Measurements from ENCODE around the gene MUC4.
"Not testable (repeated sequence)": the region's sequence is repeated elsewhere in the genome, so short reads cannot be mapped to it uniquely, and the experiment has no call there.

MUC4 gene

GRCh38 chr3:195809796-195810454 lies 1.8 kb downstream of the MUC4 start:
- DNase-seq, result no peak

GRCh38 chr3:195809291-195809785 lies 2.4 kb downstream of the MUC4 start:
- no peak for DNase-seq

- no peak for DNase-seq
Measured at GRCh38 chr3:195808741-195809290, 2.9 kb downstream of the MUC4 start.

- DNase-seq, result no peak
Measured at GRCh38 chr3:195807681-195808121, 4.0 kb downstream of the MUC4 start.

GRCh38 chr3:195806916-195807231 lies 4.9 kb downstream of the MUC4 start:
- no peak for DNase-seq

GRCh38 chr3:195806211-195806915 lies 5.4 kb downstream of the MUC4 start:
- DNase-seq, result no peak

- not testable (repeated sequence) for DNase-seq
Measured at GRCh38 chr3:195805588-195805987, 6.1 kb downstream of the MUC4 start.

GRCh38 chr3:195805181-195805580 lies 6.5 kb downstream of the MUC4 start:
- no peak for DNase-seq

- DNase-seq, result no peak
Measured at GRCh38 chr3:195803289-195803908, 8.3 kb downstream of the MUC4 start.

GRCh38 chr3:195802795-195803194 lies 8.9 kb downstream of the MUC4 start:
- no peak for DNase-seq

- DNase-seq, result no peak
Measured at GRCh38 chr3:195802261-195802701, 9.4 kb downstream of the MUC4 start.

- no peak for DNase-seq
Measured at GRCh38 chr3:195801251-195802183, 10.2 kb downstream of the MUC4 start.

GRCh38 chr3:195800240-195800639 lies 11.5 kb downstream of the MUC4 start:
- no peak for DNase-seq

- DNase-seq, result no peak
Measured at GRCh38 chr3:195796795-195797194, 14.9 kb downstream of the MUC4 start.

- no peak for DNase-seq
Measured at GRCh38 chr3:195794708-195795107, 17.0 kb downstream of the MUC4 start.

GRCh38 chr3:195792621-195793020 lies 19.1 kb downstream of the MUC4 start:
- not testable (repeated sequence) for DNase-seq

- DNase-seq, result no peak
Measured at GRCh38 chr3:195790901-195791300, 20.8 kb downstream of the MUC4 start.

GRCh38 chr3:195788711-195789581 lies 22.8 kb downstream of the MUC4 start:
- no peak for DNase-seq

- not testable (repeated sequence) for DNase-seq
Measured at GRCh38 chr3:195785781-195786405, 25.8 kb downstream of the MUC4 start.

- DNase-seq, result not testable (repeated sequence)
Measured at GRCh38 chr3:195784031-195784430, 27.7 kb downstream of the MUC4 start.

GRCh38 chr3:195781236-195781635 lies 30.5 kb downstream of the MUC4 start:
- DNase-seq, result not testable (repeated sequence)

Measured in NCI-H1436 treated with DMSO at 0.1 percent for 48 hours (cell line).